LNCaP clone FGC (cell line): Measurements from ENCODE around the gene ARGLU1.
"Not testable (repeated sequence)": the region's sequence is repeated elsewhere in the genome, so short reads cannot be mapped to it uniquely, and the experiment has no call there.

Experiments used
- DNase-seq: peaks from one replicate; pipeline ENCODE4 v3.0.0-alpha.2; 2011; ENCODE audit warnings: low read depth
- H3K4me3 ChIP-seq: 2 replicates; pipeline ENCODE4 v1.5.1; 2011; ENCODE audit warnings: mild to moderate bottlenecking, low read depth, low read length, control low read depth
- CTCF ChIP-seq: IDR thresholded peaks from 2 replicates; pipeline ENCODE4 v1.5.1; 2012; ENCODE audit warnings: mild to moderate bottlenecking; ENCODE audit not compliant: control insufficient read depth, insufficient read depth; ENCODE audit errors: extremely low read depth

The ARGLU1 gene

GRCh38 chr13:106609116-106609515 lies 41.2 kb upstream of the ARGLU1 start:
- TF ChIP-seq CTCF: no peak

GRCh38 chr13:106603546-106603945 lies 35.6 kb upstream of the ARGLU1 start:
- no peak for DNase-seq
- TF ChIP-seq CTCF: no peak
- no peak overlapping the region for H3K4me3 ChIP-seq

More at GRCh38 chr13:106609116-106609515, 41.2 kb upstream of the ARGLU1 start:
- H3K4me3 ChIP-seq: no peak overlapping the region
- no peak for DNase-seq

GRCh38 chr13:106602178-106602577 lies 34.2 kb upstream of the ARGLU1 start:
- no peak for TF ChIP-seq CTCF
- no peak overlapping the region for H3K4me3 ChIP-seq
- DNase-seq: peak; percentile 39

GRCh38 chr13:106601489-106601888 lies 33.6 kb upstream of the ARGLU1 start:
- no peak overlapping the region for H3K4me3 ChIP-seq
- no peak for TF ChIP-seq CTCF
- no peak for DNase-seq

- DNase-seq, H3K4me3 ChIP-seq: not testable (repeated sequence)
Observed at GRCh38 chr13:106600798-106601135, 32.8 kb upstream of the ARGLU1 start.

- H3K4me3 ChIP-seq: no peak overlapping the region
- DNase-seq: no peak
- no peak for TF ChIP-seq CTCF
Observed at GRCh38 chr13:106599875-106600797, 32.2 kb upstream of the ARGLU1 start.

GRCh38 chr13:106597749-106598395 lies 29.9 kb upstream of the ARGLU1 start:
- DNase-seq: no peak
- TF ChIP-seq CTCF: no peak

More at GRCh38 chr13:106597749-106598395, 29.9 kb upstream of the ARGLU1 start:
- no peak overlapping the region for H3K4me3 ChIP-seq
